ENCODE measurements around the gene ACTA1. TPM values are rescaled to one million over a fixed set of nuclear protein-coding genes. Genes with fewer than 3 reads are reported as not detected.
A peak's percentile ranks its signal among the peaks of the same experiment; 100 is the strongest.
"Not testable (repeated sequence)": the region's sequence is repeated elsewhere in the genome, so short reads cannot be mapped to it uniquely, and the experiment has no call there.

The ACTA1 gene
- total and polyA plus RNA-seq, 10 of the 15 experiments (the other 5 are each of a cell fraction or from before 2014, with no cell fraction given) = 0.05 to 0.35 (median 0.12) TPM; not detected in 7

GRCh38 chr1:229478852-229479251, 45.0 kb upstream of the ACTA1 start (continued):
- TF ChIP-seq MXI1 (IDR thresholded peaks at IDR 0.05; ENCODE audit: low read depth, low read length) = no peak
- TF ChIP-seq FOXK2 (IDR thresholded peaks at IDR 0.05) = no peak
- no peak for TF ChIP-seq SRF (IDR thresholded peaks at IDR 0.05; ENCODE audit: low read depth in 2 of 2, low read length in 2 of 2)
- TF ChIP-seq, protein P1, sequence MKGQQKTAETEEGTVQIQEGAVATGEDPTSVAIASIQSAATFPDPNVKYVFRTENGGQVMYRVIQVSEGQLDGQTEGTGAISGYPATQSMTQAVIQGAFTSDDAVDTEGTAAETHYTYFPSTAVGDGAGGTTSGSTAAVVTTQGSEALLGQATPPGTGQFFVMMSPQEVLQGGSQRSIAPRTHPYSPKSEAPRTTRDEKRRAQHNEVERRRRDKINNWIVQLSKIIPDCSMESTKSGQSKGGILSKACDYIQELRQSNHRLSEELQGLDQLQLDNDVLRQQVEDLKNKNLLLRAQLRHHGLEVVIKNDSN (IDR thresholded peaks at IDR 0.05; ENCODE audit: borderline replicate concordance, extremely low read length, insufficient read depth, low read depth, low read length) = no peak
- TF ChIP-seq RELA (IDR thresholded peaks at IDR 0.05; ENCODE audit: borderline replicate concordance, partially characterized antibody) = no peak
- no peak for TF ChIP-seq TARDBP (IDR thresholded peaks at IDR 0.05; ENCODE audit: borderline replicate concordance)
- 0 out of 2 replicates have a peak, but pooled peaks have one; percentile 13 for TF ChIP-seq MEF2A (IDR thresholded peaks at IDR 0.05; ENCODE audit: insufficient read depth, low read depth, low read length)
- TF ChIP-seq TCF3 (IDR thresholded peaks at IDR 0.05; ENCODE audit: borderline replicate concordance, insufficient read depth, low read depth, low read length) = no peak
- no peak for TF ChIP-seq PAX8 (IDR thresholded peaks at IDR 0.05)
- no peak for TF ChIP-seq LARP7 (IDR thresholded peaks at IDR 0.05)
- TF ChIP-seq IRF4 (IDR thresholded peaks at IDR 0.05; ENCODE audit: low read depth, low read length) = 0 out of 2 replicates have a peak, but pooled peaks have one; percentile 33
- TF ChIP-seq CREM (IDR thresholded peaks at IDR 0.05; ENCODE audit: low read depth) = peak; percentile 50; the same call in 1 of the 2 replicates
- TF ChIP-seq KAT2A (conservative IDR thresholded peaks at IDR 0.05; ENCODE audit: control insufficient read depth, low read depth, low read length) = no peak
- 0 out of 2 replicates have a peak, but pooled peaks have one; percentile 23 for TF ChIP-seq SREBF1 (IDR thresholded peaks at IDR 0.05; ENCODE audit: low read length)
- TF ChIP-seq KLF5 (IDR thresholded peaks at IDR 0.05; ENCODE audit: partially characterized antibody) = no peak

DNA sequence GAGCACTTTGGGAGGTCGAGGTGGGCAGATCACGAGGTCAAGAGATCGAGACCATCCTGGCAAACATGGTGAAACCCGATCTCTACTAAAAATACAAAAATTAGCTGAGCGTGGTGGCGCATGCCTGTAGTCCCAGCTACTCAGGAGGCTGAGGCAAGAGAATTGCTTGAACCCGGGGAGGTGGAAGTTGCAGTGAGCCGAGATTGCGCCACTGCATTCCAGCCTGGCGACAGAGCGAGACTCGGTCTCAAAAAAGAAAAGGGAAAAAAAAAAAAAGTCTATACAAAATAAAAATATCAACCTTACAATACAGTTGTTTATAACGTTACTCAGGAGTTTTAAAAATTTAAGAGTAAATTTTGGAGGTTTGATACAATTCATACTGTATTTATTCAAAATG, 42.0 kb upstream of the ACTA1 start:
- DNase-seq (ENCODE audit: low read depth, low spot score); BruUV-seq (replicated peaks); H2AFZ ChIP-seq (ENCODE audit: control insufficient read depth, low read depth, low read length); H3K27me3 ChIP-seq (replicated peaks in 1 of 2; ENCODE audit: control insufficient read depth in 2 of 2, insufficient read depth in 2 of 2, low read length in 1 of 2); H3K9me3 ChIP-seq (replicated peaks; ENCODE audit: control insufficient read depth, insufficient read depth, low read length); H3K4me2 ChIP-seq (ENCODE audit: control insufficient read depth, insufficient read depth); H3K27ac ChIP-seq (ENCODE audit: control insufficient read depth, insufficient read depth); RAD21 ChIA-PET (ENCODE audit: unreplicated experiment); H3K9ac ChIP-seq (ENCODE audit: control insufficient read depth, insufficient read depth, low read length); in situ Hi-C loops (cut with MboI); ATAC-seq; H3K79me2 ChIP-seq (ENCODE audit: control insufficient read depth, insufficient read depth, low read length); POLR2A ChIA-PET; H4K20me1 ChIP-seq (ENCODE audit: control insufficient read depth, insufficient read depth); FAIRE-seq; intact Hi-C loops (cut with micrococcal nuclease; ENCODE audit: unreplicated experiment); H3K4me3 ChIP-seq: not testable (repeated sequence)
- Histone ChIP-seq H3K36me3 (ENCODE audit: control insufficient read depth in 2 of 2, insufficient read depth in 2 of 2, low read length in 1 of 2) (peaks cover 6 to 10% of the 10 kb centered on the region in 2 experiments), H3K4me1 (ENCODE audit: control insufficient read depth, insufficient read depth, low read length) (peaks cover 25% of the 10 kb centered on the region)
- ChIA-PET CTCF (interaction anchor here (0.6 to 1.2 kb wide), 3 partner anchors 9 to 43 kb away, joined by 3 to 5 read pairs (median 4); no protein-coding TSS in a partner anchor), SMC1A (ENCODE audit: uncharacterized antibody, unreplicated experiment) (interaction anchor here (1.1 to 1.6 kb wide), 4 partner anchors 8 to 217 kb away, joined by 3 to 4 read pairs (median 4); no protein-coding TSS in a partner anchor)
- 100% methylated on average over 12 of the region's 13 CpGs for WGBS (ENCODE audit: insufficient coverage, insufficient replicate concordance, low lambda C conversion rate, missing lambda C conversion rate)

Measured in GM12878 (cell line).